GM18873 (cell line): ENCODE data around the gene TAPT1.

Experiments used
- ATAC-seq: cut with Tn5 transposase; IDR thresholded peaks from one replicate; pipeline ENCODE4 v1.9.1; 2021; ENCODE audit warnings: mild to moderate bottlenecking, moderate library complexity, moderate number of reproducible peaks; ENCODE audit not compliant: unreplicated experiment, low FRiP score

Gene TAPT1

DNA sequence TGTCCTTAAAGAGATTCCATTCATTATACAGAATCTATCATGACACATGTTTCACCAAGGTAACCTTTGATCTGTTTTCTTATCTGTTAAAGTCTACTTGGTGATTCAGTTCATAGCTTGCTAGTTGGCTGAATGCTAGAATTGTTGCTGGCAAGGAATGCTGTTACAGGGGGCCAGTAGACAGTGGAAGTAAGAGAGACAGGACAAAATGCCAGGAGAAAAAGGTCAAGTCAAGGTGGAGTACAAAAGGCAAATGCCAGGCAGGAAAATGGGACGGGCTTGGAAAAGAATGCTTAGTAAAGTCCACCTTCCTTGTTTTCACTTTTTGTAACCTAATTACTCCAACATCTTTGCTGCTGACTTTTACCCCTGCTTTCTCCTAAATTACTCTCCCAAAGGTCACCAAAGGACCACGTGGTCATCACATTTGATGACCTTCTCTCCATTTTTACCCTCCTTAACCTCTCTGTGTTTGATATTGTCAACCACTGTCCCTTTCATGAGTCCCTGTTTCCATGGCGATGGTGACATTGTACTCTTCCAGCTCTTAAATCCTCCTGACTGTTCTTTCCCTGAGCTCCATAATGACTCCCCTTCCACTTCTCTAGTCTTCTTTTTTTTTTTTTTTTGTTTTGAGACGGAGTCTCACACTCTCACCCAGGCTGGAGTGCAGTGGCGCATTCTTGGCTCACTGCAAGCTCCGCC, 24.5 kb upstream of the TAPT1 start:
- ATAC-seq: no peak

DNA sequence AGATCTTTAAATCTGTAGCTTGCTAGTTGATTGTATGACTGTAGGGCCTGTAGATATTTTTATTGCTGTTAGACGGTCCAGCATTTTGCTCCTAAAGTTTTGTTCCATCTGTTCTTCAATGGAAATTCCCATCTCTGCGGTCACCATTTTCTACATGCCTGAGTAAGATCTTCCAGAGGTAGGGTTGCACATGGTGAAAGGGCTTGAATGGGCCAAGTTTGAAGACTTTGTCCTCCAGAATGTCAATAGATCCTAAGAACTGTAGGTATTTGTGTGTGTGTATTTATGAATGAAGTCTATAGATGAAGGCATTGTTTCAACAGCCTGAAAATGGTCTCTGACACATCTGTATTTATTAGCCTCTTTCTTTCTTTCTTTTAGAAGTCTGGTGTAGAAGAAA, 22.3 kb upstream of the TAPT1 start:
- no peak for ATAC-seq

DNA sequence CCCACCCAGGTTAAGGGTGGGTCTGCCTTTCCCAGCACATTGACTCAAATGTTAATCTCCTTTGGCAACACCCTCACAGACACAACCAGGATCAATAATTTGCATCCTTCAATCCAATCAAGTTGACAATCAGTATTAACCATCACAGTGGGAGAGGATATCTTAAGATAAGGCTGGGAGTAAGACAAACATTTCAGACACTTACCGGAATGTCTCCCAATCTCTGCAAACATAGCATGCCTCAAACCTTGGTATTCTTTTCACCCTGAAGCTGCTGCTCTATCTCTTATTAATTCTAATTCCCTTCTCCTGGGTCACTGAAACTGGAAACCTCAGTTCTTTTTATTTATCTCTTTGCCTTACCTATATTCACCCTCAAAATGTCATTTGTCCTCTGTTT, 19.0 kb upstream of the TAPT1 start:
- ATAC-seq: no peak

- ATAC-seq: no peak
Measured at GRCh38 chr4:16243285-16243684, 17.0 kb upstream of the TAPT1 start.

- ATAC-seq: no peak
Measured at GRCh38 chr4:16240300-16240699, 14.0 kb upstream of the TAPT1 start.

GRCh38 chr4:16239086-16239485, 12.8 kb upstream of the TAPT1 start:
- no peak for ATAC-seq

DNA sequence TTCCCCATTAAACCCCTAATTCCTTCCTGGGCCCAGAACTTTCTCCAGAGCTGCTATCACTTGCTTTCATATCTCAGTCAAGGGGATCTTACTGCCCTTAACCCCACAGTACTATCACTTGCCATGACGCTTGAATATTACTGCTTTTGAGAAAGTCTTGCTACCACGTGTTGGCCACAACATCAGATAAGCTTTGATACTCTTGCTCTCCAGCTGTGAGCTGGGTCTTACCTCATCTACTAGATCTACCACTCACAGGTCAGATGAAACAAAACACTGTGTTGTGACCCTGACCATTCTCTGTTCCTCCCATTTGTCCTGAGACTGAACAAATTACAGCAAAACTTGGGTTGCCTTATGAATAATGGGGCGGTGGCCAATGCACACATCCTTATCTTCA, 12.1 kb upstream of the TAPT1 start:
- no peak for ATAC-seq

DNA sequence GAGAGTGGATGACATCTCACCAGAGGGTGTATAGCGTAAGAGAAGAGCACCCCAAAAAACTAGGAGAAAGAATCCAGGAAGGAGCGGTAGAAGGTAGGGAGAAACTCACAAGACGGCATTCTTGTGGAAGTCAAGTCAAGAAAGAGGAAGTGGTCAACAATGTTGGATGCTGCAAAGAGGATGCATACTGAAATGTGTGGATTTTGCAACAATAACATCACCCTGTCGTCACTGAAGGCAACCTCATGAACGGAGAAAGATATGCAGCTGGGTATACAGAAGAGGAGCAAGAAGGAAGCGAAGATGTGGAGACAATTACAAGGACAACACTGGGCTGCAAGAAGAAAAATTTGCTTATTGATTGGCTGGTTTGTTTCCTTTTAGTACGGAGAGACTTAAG, 11.4 kb upstream of the TAPT1 start:
- ATAC-seq: no peak

- ATAC-seq: no peak
Measured at GRCh38 chr4:16236402-16237023, 10.2 kb upstream of the TAPT1 start.

GRCh38 chr4:16235209-16235608, 8.9 kb upstream of the TAPT1 start:
- ATAC-seq: no peak

GRCh38 chr4:16233569-16234177, 7.4 kb upstream of the TAPT1 start:
- ATAC-seq: no peak

DNA sequence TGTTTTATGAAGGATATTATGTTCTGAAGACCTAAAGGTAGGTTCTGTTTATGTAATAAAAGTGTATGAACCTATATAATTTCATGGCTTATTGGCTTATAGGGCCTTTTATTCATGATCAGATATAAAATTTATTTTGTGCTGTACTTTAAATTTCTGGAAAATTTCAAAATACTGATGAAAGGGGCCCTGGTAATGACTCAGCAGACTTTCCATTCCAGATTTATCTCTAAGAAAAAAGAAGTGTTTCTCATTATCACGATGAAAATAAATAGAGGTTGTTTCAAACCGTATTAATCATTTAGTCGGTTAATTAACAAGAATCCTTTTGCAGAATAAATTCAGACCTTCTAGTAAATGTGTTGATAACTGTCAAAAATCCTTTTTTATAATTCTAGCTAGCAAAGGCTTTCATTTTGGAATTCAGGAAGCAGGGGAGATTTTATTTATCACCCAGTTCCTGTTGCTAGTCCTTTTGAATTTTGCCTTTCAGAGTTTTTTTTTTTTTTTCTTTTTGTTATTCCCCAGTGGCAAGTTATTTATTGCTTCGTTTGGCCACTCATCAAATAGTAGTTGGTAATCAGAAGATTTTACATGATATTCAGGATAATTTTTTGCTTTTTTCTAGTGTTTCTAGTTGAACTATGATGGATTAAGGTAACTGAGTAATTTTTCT, 5.4 kb upstream of the TAPT1 start:
- ATAC-seq: no peak

- no peak for ATAC-seq
Measured at GRCh38 chr4:16230308-16230707, 4.0 kb upstream of the TAPT1 start.

DNA sequence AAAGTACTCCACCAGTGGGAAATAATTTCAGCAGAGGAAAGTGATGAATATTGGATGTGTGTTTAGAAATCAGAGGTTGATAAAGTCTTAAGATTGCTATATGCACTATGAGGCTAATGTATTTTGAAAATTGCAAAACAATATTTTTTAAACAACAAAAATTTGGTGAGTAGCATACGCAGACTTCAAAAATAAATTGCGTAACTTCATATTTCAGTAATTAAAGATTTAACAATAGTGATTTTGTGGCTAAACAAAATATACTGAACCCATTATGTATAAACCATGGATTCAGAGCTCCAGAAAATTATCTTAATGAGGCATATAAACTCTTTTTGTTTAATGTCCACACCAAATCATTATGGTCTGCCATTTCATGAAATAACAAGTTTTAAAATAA, 3.3 kb upstream of the TAPT1 start:
- no peak for ATAC-seq

GRCh38 chr4:16227462-16227868, 1.2 kb upstream of the TAPT1 start:
- peak; percentile 9 for ATAC-seq

GRCh38 chr4:16226816-16227461, 668 bp upstream of the TAPT1 start:
- ATAC-seq: peak; percentile 38

DNA sequence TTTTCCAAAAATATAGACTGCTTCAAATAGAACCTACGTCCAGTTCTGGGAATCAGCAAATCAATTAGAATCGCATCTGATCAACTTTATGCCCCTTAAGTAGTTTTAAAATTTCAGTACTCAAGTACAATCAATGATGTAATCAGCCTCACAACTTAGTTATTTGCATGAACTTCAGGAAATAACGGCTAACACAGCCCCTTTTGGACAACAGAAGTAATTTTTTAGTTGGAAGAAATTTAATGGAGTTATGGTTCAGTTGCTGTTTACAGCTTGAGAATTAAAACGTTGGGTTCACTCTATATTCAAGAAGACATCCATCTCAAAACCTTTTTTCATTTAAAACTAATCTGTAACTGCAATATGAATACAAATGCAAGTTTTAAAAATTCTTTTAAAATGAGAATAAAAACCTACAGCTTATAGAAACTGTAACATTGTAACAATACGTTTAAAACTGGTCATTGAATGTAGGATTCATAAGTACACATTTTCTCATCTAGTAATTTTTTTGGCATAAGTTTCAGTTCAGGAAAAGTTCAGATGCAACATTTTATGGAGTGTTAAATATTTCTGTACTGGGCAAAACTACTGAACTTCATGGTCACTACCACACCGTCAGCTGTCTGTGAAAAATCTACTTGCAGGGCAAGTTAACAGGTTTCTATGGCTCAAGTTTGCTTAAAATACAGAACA, 956 bp downstream of the TAPT1 start:
- peak; percentile 4 for ATAC-seq

- no peak for ATAC-seq
Measured at GRCh38 chr4:16224264-16225166, 1.8 kb downstream of the TAPT1 start.

GRCh38 chr4:16222957-16223527, 3.2 kb downstream of the TAPT1 start:
- ATAC-seq: no peak
